GM19468 (cell line): ENCODE data around the gene TAB2.
A peak's percentile ranks its signal among the peaks of the same experiment; 100 is the strongest.

Source experiments
- ATAC-seq: cut with Tn5 transposase; IDR thresholded peaks from one replicate; pipeline ENCODE4 v1.9.1; 2021; ENCODE audit warnings: mild to moderate bottlenecking, moderate library complexity, moderate number of reproducible peaks; ENCODE audit not compliant: unreplicated experiment; ENCODE audit errors: extremely low read depth

The TAB2 gene, protein sequence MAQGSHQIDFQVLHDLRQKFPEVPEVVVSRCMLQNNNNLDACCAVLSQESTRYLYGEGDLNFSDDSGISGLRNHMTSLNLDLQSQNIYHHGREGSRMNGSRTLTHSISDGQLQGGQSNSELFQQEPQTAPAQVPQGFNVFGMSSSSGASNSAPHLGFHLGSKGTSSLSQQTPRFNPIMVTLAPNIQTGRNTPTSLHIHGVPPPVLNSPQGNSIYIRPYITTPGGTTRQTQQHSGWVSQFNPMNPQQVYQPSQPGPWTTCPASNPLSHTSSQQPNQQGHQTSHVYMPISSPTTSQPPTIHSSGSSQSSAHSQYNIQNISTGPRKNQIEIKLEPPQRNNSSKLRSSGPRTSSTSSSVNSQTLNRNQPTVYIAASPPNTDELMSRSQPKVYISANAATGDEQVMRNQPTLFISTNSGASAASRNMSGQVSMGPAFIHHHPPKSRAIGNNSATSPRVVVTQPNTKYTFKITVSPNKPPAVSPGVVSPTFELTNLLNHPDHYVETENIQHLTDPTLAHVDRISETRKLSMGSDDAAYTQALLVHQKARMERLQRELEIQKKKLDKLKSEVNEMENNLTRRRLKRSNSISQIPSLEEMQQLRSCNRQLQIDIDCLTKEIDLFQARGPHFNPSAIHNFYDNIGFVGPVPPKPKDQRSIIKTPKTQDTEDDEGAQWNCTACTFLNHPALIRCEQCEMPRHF

DNA sequence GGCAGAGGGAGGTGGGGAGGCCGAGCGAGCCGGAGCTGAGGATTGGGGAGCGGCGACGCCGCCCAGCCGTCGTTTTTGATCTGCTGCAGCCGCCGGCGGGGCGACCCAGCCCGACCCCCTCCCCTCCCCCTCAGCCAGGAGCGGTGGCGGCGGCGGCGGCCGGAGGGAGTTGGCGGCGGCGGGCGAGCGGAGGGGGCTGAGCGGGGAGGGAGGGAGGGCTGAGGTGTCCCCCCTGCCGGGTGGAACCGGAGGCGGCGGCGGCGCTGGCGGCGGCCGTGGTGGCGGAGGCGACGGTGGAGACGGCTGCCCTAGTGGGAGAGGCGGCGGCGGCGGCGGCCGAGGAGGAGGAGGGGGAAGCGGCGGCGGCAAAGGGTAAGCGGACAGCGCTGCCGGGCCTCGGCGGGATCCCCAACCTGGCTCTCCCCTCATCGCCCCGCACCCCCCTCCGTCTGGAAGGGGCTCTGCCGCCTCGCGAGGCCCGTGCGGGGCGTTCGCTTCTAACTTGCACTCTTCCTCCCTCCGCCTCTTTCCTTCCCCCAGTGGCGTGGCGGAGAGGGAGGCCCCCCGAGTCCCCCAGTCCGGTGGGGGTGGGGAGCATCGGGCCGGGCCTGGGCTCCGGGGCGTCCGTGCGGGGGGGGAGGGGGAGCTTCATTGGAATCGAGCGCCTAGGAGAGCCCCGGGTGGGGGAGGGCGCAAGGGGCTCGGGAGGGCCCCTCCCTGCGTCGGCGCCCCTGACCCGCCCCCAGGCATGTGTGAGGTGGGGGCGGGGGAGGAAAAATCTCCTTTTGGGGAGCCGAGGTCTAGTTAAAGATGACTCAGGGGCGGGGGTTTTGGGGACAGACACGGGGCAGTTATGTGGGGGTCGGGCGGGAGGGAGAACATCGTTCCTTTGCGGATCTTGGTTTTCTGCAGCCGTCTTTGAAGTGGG, at the start of gene TAB2:
TSS of gene TAB2 (plus strand) at position 69 of the 928 bp plus-strand sequence. CDS start 52,286 bp downstream, outside the sequence.
- peak; percentile 8 for ATAC-seq

DNA sequence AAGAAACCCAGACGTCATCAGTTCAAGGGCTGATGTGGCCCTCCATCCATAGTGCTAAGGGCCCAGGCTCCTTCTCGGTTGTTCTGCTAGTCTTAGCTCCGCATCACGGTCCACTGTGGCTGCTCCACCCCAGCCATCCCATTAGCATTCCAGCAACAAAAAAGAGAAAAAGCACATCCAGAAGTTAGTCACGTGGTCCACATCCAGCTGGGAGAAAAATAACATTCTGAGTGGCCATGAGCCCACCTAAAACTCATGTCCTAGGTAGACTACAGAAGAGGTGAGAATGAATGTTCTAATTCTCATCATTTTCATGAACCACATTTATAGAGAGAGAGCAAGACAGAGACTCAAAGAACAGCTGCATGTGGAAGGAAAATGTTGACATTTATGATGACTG, 49.4 kb upstream of the TAB2 start:
- no peak for ATAC-seq

GRCh38 chr6:149268768-149269167, 48.7 kb upstream of the TAB2 start:
- ATAC-seq = no peak

DNA sequence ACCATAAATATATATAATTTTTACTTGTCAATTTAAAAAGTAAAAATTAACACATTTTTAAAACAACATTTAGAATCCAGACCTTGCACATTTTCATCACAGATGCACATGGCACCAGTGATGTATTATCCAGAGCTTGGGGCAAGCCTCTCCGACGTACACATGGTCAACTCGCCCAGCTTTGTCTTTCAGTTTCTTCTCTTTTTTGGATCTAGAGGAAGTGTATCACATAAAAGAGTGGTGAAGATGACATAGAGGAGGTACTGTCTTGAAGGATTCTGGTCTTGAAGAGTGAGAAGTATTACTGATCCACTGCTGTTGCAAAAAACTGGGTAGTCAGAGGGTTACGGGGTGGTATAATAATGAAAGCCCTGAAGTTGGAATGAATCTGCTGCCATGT, 46.9 kb upstream of the TAB2 start:
- ATAC-seq = no peak

- ATAC-seq = peak; percentile 4
These were observed 45.9 kb upstream of the TAB2 start for GRCh38 chr6:149271348-149272340.

- ATAC-seq = peak; percentile 41
These were observed 44.2 kb upstream of the TAB2 start for GRCh38 chr6:149273318-149273717.

DNA sequence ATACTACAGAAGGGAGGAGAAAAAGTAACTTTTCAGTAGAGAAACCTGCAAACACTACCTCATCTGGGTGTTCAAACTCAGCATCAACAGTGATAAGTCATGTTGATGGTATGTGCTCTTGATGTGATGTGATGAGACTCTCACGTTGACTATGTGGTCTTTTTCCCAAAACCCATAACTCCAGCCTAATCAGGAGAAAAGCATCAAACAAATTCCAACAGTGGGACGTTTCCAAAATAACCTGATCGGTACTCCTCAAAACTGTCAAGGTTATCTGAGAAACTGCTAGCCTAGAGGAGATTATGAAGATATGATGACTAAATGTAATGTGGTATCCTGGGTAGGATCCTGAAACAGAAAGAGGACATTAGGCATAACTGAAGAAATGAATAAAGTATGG, 41.9 kb upstream of the TAB2 start:
- no peak for ATAC-seq

GRCh38 chr6:149277621-149278020, 39.9 kb upstream of the TAB2 start:
- ATAC-seq = no peak

DNA sequence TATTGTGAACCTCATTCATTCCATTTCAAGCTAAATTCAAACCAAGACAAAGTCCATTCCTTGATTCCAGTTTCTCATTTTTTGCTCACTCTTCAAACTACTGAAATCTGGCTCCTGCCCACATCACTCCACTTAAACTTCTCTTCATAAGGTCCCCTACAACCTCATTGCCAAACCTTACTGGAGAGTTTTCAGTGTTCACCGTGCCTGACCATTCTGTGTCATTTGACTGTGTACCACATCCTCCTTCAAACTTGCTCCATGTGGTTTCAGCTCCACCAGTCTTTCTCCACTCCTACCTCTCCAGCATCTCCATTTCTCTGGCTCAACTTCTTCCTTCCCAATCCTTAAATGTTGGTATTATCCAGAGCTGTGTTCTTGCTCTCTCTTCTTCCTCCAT, 38.5 kb upstream of the TAB2 start:
- ATAC-seq = no peak

DNA sequence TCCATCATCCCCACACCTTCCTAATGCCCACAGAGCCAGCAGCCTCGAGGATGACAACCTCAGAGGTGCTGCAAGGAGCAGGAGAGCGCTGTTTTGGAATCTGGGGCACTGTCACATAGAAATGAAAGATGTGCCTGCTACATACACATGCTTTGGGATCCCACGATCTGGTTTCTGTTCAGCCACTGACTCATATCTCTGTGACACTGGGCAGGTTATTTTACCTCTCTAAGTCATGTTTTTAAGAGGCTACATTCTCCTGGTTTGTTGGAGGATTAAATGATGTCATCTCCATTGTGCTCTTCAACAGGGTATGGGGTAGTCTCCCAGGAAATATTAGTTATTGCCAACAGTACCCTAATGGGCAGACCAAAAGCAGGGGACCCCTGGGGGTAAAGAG, 32.6 kb upstream of the TAB2 start:
- ATAC-seq = no peak

DNA sequence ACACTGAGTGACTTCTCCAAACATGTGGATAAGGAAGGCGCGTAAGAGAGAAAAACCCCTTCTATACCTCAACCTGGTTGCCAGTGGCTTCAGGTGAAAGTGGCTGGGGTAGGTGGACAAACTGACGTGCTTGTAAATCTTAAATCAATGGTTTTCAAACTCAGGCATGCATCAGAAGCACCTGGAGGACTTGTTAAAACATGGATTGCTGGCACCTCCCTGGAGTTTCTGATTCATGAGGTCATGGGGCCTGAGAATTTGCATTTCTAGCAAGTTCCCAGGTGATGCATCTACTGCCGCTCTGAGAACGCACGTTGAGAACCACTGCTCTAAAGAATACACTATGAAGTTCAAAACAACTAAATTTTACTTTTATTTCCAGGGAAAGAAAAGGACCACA, 31.9 kb upstream of the TAB2 start:
- ATAC-seq = no peak

GRCh38 chr6:149286905-149287304, 30.6 kb upstream of the TAB2 start:
- no peak for ATAC-seq

DNA sequence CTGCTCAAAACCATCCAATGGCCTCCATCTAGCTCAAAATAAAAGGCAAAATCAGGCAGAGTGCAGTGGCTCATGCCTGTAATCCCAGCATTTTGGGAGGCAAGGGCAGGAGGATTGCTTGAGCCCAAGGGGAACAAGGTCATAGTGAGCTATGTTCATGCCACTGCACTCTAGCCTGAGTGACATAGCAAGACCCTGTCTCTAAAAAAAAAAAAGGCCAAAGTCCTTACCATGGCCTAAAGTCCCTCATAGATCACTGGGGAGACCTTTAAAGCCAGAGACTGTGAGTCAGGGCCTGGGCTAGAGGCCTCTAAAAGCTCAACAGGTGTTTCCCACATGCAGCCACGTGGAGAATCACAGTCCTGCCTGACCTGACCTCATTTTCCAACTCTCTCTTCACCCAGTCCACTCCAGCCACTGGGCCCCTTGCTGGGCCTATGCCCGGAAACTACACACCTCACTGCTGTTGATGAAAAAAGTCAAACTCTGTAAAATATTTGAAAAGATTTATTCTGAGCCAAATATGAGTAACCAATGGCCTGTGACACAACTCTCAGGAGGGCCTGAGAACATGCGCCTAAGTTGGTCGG, 28.2 kb upstream of the TAB2 start:
- no peak for ATAC-seq

DNA sequence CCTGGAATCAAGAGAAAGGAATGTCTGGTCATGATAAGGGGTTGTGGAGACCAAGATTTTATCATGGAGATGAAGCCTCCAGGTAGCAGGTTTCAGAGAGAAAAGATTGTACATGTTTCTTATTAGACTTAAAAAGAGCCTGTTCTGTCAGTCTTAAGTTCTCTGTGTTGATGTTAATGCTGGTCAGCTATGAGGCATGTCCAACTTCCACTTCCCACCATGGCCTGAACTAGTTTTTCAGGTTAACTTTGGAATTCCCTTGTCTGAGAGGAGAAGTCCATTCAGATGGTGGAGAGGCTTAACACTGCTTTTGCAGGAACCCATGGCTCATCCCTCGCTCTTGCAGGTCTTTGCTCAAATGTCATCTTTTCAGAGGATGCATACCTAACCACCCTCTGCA, 27.5 kb upstream of the TAB2 start:
- no peak for ATAC-seq

GRCh38 chr6:149293244-149293643, 24.3 kb upstream of the TAB2 start:
- no peak for ATAC-seq

- no peak for ATAC-seq
These were observed 16.9 kb upstream of the TAB2 start for GRCh38 chr6:149300563-149300962.

GRCh38 chr6:149302723-149303122, 14.8 kb upstream of the TAB2 start:
- no peak for ATAC-seq

- ATAC-seq = no peak
These were observed 14.0 kb upstream of the TAB2 start for GRCh38 chr6:149303468-149303867.

DNA sequence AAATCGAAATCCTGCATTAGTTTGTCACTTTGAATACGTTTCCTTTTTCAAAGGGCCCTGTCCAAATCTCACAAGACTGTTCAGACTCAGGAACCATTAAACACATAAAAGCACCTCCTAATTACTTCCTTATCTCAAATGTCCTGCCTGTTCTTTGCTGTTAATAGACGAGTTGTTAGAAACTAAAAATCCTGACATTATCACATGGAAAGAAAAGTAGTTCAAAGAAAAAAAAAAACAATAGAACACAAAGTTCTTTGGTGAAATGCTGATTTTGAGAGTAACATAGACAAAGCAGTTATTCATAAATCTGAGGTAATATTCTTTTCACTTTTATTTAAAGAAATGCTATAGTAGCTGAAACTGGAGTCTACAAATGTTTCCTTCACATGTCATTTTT, 12.1 kb upstream of the TAB2 start:
- ATAC-seq = no peak
